HG02852 (cell line): ENCODE measurements around the gene INSIG1.

ENCODE experiments used
- ATAC-seq: cut with Tn5 transposase; IDR thresholded peaks from one replicate; pipeline ENCODE4 v1.9.1; 2021; ENCODE audit warnings: mild to moderate bottlenecking, moderate library complexity; ENCODE audit not compliant: unreplicated experiment

INSIG1 gene

GRCh38 chr7:155324012-155324917 is 26.6 kb downstream of the INSIG1 start:
- no peak for ATAC-seq

GRCh38 chr7:155324918-155325235 is 27.2 kb downstream of the INSIG1 start:
- ATAC-seq = no peak

GRCh38 chr7:155326385-155326784 is 28.7 kb downstream of the INSIG1 start:
- no peak for ATAC-seq

- no peak for ATAC-seq
Observed at GRCh38 chr7:155327590-155328320, 30.1 kb downstream of the INSIG1 start.

- ATAC-seq = no peak
Observed at GRCh38 chr7:155329225-155329624, 31.5 kb downstream of the INSIG1 start.

- ATAC-seq = no peak
Observed at GRCh38 chr7:155331396-155331795, 33.7 kb downstream of the INSIG1 start.

- no peak for ATAC-seq
Observed at GRCh38 chr7:155333346-155334234, 35.9 kb downstream of the INSIG1 start.

- no peak for ATAC-seq
Observed at GRCh38 chr7:155336812-155337602, 39.3 kb downstream of the INSIG1 start.

GRCh38 chr7:155337946-155338631 is 40.4 kb downstream of the INSIG1 start:
- ATAC-seq = no peak

- ATAC-seq = peak; percentile 54
Observed at GRCh38 chr7:155338632-155339320, 41.1 kb downstream of the INSIG1 start.

GRCh38 chr7:155339474-155339873 is 41.8 kb downstream of the INSIG1 start:
- no peak for ATAC-seq

- ATAC-seq = no peak
Observed at GRCh38 chr7:155340071-155340531, 42.4 kb downstream of the INSIG1 start.

GRCh38 chr7:155340721-155341120 is 43.0 kb downstream of the INSIG1 start:
- no peak for ATAC-seq

- ATAC-seq = no peak
Observed at GRCh38 chr7:155341463-155341983, 43.8 kb downstream of the INSIG1 start.

- no peak for ATAC-seq
Observed at GRCh38 chr7:155342313-155342712, 44.6 kb downstream of the INSIG1 start.

- ATAC-seq = no peak
Observed at GRCh38 chr7:155343150-155343549, 45.5 kb downstream of the INSIG1 start.

- no peak for ATAC-seq
Observed at GRCh38 chr7:155343661-155344121, 46.0 kb downstream of the INSIG1 start.

- ATAC-seq = peak; percentile 38
Observed at GRCh38 chr7:155344270-155344617, 46.6 kb downstream of the INSIG1 start.
